MM.1S (cell line): ENCODE results near the gene GJA5.

Experiments used
- EZH2 ChIP-seq: fragments of 300-600 bp; sonication (generic); optimal IDR thresholded peaks from 2 replicates; pipeline ENCODE3; 2017; ENCODE audit warnings: low read depth, mild to moderate bottlenecking, antibody characterized with exemption, low read length, mixed read lengths
- TF ChIP-seq, protein P1 (sequence below): fragments of 300-600 bp; sonication (generic); IDR thresholded peaks from 2 replicates; pipeline ENCODE4 v1.5.1; 2016; ENCODE audit warnings: antibody characterized with exemption, low read length, mixed read lengths

DNA sequence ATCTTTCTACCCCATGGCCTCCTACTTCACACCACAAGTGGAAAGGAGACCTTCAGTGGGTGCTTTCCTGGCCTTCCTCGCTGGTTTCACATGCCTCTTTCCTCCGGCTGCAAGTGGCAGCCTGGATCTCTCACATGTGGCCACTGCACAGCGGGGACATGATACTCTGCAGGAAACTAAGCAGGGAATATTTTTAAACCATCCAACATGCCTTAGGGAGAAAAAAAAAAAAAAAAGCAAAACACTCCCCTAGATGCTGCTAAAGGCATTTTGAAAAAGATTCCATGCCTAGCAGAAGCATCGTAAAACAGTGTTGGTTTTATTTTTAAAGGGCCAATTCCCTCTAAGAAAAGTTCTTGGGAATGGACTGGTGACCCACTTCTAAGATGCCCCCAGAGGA is 12.2 kb upstream of the GJA5 start:
- TF ChIP-seq, protein P1, sequence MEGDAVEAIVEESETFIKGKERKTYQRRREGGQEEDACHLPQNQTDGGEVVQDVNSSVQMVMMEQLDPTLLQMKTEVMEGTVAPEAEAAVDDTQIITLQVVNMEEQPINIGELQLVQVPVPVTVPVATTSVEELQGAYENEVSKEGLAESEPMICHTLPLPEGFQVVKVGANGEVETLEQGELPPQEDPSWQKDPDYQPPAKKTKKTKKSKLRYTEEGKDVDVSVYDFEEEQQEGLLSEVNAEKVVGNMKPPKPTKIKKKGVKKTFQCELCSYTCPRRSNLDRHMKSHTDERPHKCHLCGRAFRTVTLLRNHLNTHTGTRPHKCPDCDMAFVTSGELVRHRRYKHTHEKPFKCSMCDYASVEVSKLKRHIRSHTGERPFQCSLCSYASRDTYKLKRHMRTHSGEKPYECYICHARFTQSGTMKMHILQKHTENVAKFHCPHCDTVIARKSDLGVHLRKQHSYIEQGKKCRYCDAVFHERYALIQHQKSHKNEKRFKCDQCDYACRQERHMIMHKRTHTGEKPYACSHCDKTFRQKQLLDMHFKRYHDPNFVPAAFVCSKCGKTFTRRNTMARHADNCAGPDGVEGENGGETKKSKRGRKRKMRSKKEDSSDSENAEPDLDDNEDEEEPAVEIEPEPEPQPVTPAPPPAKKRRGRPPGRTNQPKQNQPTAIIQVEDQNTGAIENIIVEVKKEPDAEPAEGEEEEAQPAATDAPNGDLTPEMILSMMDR = no peak
- no peak for TF ChIP-seq EZH2
